NB4 (cell line): ENCODE results near the gene BRSK2.

Experiments
- DNase-seq: peaks from one replicate; pipeline ENCODE4 v3.0.0; 2010; ENCODE audit warnings: low read depth
- H3K4me3 ChIP-seq: one replicate; pipeline ENCODE4 v1.5.1; 2011; ENCODE audit warnings: mild to moderate bottlenecking, low read depth, low read length, moderate library complexity
- MYC ChIP-seq: IDR thresholded peaks from 2 replicates; pipeline ENCODE4 v1.6.1; 2011; ENCODE audit warnings: low read depth, low read length
- POLR2A ChIP-seq: IDR thresholded peaks from 2 replicates; pipeline ENCODE4 v1.6.1; 2011; ENCODE audit warnings: mild to moderate bottlenecking; ENCODE audit not compliant: insufficient read length; ENCODE audit errors: extremely low read depth
- TF ChIP-seq, protein P1 (sequence below): IDR thresholded peaks from one replicate; pipeline ENCODE4 v1.5.1; 2012; ENCODE audit warnings: low read depth, low read length
- TF ChIP-seq, protein P2 (sequence below): IDR thresholded peaks from 2 replicates; pipeline ENCODE4 v1.6.1; 2011; ENCODE audit warnings: low read depth, low read length

The BRSK2 gene

DNA sequence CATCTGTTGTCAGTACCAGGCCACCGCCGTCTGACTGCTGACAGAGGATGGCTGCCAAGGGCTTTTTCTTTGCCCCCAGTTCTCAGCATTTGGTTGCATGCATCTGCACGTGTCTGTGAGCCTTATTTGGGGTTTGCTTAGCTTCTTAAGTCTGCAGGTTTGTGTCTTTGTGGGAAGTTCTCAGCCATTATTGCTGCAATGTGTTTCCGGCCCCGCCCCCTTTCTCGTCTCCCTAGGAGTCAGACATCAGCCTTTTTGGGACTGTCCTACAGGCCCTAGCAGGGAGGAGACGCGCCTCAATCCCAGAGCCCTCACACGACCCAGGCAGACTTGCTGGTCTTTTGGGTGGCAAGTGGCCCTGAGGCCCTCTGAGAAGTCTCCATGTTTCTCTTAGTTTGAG, 88.8 kb downstream of the BRSK2 start:
- TF ChIP-seq, protein P1, sequence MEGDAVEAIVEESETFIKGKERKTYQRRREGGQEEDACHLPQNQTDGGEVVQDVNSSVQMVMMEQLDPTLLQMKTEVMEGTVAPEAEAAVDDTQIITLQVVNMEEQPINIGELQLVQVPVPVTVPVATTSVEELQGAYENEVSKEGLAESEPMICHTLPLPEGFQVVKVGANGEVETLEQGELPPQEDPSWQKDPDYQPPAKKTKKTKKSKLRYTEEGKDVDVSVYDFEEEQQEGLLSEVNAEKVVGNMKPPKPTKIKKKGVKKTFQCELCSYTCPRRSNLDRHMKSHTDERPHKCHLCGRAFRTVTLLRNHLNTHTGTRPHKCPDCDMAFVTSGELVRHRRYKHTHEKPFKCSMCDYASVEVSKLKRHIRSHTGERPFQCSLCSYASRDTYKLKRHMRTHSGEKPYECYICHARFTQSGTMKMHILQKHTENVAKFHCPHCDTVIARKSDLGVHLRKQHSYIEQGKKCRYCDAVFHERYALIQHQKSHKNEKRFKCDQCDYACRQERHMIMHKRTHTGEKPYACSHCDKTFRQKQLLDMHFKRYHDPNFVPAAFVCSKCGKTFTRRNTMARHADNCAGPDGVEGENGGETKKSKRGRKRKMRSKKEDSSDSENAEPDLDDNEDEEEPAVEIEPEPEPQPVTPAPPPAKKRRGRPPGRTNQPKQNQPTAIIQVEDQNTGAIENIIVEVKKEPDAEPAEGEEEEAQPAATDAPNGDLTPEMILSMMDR: no peak
- TF ChIP-seq, protein P2, sequence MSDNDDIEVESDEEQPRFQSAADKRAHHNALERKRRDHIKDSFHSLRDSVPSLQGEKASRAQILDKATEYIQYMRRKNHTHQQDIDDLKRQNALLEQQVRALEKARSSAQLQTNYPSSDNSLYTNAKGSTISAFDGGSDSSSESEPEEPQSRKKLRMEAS: peak; percentile 74; the same call in 1 of the 2 replicates
- TF ChIP-seq POLR2A (no peak), MYC (0 out of 2 replicates have a peak, but pooled peaks have one; percentile 56)
- DNase-seq: peak; percentile 85
- no peak overlapping the region for H3K4me3 ChIP-seq

DNA sequence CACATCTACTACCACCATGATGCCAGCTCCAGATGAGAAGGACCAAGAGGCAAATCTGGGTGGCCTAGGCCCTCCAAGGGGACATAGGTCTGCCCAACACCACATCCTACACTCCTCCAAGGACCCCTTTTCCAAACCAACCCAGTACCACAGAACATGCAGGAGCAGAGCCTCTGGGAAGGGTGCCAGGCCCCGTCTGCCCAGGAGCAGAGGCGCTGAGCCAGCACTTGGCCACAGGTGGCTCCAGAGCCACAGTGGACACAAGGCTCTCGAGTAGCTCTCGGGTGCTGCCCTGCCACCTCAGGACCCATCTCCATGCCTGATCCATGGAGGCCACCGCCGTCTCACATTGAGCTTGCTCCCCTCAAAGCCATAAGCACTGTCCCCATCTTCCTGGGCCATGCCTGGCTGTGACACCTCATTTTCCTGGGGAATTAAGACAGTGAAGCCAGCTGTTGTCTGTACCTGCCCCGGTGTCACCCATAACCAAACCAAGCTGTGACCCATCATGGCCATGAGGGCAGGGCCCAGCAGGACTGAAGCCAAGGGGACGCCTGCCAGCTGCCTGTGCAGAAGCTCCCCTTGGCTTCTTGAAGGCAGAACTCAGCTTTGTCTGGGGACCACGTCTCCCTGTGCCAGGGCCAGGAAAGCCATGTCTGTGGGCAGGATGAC, 89.4 kb downstream of the BRSK2 start:
- no peak overlapping the region for H3K4me3 ChIP-seq
- TF ChIP-seq MYC (no peak), POLR2A (no peak)
- TF ChIP-seq, protein P2: no peak
- TF ChIP-seq, protein P1: no peak
- no peak for DNase-seq

DNA sequence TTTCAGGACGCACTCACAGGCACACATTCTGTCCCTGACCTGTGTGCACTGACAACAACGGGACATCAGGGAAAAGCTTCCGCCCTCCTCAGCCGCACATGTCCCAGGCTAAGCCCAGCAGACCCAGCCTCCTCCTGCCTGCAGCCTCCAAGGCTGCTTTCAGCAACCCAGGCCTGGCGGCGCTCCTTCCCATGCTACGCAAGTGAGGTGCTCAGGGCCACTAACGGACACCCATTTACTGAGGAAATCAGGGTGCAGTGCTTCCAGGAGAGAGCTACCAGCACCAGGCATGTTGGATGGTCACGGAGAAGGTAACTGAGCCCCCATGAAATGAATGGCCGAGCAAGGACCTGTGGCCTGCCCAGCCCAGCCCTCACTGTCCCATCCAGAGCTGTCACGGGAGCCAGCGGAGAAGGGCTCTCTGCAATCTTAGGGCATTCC, 90.0 kb downstream of the BRSK2 start:
- no peak for DNase-seq
- no peak overlapping the region for H3K4me3 ChIP-seq
- TF ChIP-seq, protein P1: no peak
- TF ChIP-seq, protein P2: no peak
- no peak for TF ChIP-seq MYC
- TF ChIP-seq POLR2A: no peak

DNA sequence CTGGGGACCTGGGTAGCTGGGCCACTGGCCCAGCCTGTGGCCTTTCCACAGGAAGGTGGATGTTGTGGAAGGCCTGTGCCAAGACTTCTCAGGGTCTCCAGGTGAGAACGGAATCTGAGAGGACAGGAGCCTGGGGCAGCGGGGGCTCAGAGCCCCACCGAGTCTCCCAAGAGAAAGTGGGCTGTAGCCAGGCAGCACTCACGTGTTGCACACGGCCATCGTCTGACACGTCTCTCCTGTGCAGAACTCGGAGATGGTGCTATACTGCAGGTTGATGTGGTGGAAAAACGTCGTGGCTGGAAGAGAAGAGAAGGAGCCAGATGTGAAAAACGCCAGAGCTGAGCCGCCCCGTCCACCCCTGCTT, 90.4 kb downstream of the BRSK2 start:
- TF ChIP-seq, protein P2: no peak
- TF ChIP-seq MYC (no peak), POLR2A (no peak)
- TF ChIP-seq, protein P1: no peak
- H3K4me3 ChIP-seq: no peak overlapping the region
- DNase-seq: no peak

DNA sequence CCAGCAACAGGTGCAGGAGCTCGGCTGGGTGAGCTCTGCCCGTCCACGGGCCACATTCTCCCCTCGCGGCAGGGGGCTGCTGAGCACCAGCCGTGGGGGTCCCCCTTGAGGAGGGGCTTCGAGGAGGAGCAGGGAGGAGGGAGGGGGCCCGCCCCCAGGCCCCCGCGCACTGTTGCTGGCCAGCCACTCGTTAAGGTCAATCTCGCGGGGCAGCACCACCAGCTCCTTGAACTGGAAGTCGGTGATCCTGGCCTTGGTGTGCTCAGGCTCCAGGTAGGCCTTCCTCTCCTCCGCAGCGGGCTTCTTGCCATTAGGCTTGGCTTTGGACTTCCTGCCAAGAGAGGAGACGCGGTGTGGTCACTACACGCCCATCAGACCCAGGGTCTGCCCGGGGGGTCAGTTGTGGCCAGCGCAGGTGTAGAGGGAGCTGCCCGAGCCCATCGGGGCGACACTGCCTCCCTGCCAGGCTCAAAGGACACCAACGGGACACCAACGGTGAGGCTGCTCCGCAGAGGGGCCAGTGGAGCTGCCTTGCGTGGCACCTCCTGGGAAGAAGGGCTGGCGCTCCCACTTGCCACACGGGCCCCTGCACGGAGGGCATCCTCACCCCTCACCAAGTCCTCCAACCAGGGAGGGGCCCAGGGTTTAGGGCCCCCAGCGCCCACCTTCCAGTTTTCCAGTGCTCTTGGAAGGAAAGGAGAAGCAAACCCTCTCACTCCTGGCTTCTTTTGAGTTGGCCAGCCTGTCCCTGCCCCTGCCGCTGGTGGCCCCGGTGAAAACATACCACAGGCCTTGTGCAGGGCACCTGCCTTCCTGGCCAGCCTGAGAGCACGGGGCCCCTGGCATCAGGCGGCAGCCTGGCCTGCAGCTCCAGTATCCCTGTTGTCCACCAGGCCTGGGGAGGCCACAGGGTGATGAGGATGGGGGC, 91.1 kb downstream of the BRSK2 start:
- TF ChIP-seq, protein P2: no peak
- TF ChIP-seq POLR2A (no peak), MYC (no peak)
- TF ChIP-seq, protein P1: no peak
- H3K4me3 ChIP-seq: no peak overlapping the region
- no peak for DNase-seq
